H1 (cell line): Measurements from ENCODE around the gene EBPL. TPM values are rescaled to one million over a fixed set of nuclear protein-coding genes. Genes with fewer than 3 reads are reported as not detected.

Experiments
- CHD2 ChIP-seq: IDR thresholded peaks from 2 replicates; pipeline ENCODE4 v1.6.1; 2012; ENCODE audit warnings: low read length, improper control_type of control experiment
- CHD7 ChIP-seq: fragments of 300-600 bp; sonication (generic); IDR thresholded peaks from 2 replicates; pipeline ENCODE4 v1.7.1; 2012; ENCODE audit warnings: low read length, moderate library complexity, mild to moderate bottlenecking, inconsistent platforms; ENCODE audit not compliant: insufficient replicate concordance
- CREB1 ChIP-seq: IDR thresholded peaks from 2 replicates; pipeline ENCODE4 v1.6.1; 2012; ENCODE audit warnings: inconsistent platforms
- HDAC2 ChIP-seq, 2 experiments: fragments of 300-600 bp in 1 of 2; sonication (generic) in 1 of 2; IDR thresholded peaks; 2 replicates each; pipeline ENCODE4 v1.6.1; 2011 to 2012; ENCODE audit warnings: low read depth in 2 of 2, low read length in 2 of 2, mild to moderate bottlenecking in 2 of 2, moderate library complexity in 2 of 2, borderline replicate concordance in 1 of 2, inconsistent platforms in 1 of 2
- KDM1A ChIP-seq: fragments of 200-600, 300-600 bp; sonication (generic); IDR thresholded peaks from 2 replicates; pipeline ENCODE4 v1.7.1; 2016; ENCODE audit warnings: mild to moderate bottlenecking, low read length, borderline replicate concordance
- KDM5A ChIP-seq: fragments of 200-600 bp; IDR thresholded peaks from 2 replicates; pipeline ENCODE4 v1.7.1; 2012; ENCODE audit warnings: mild to moderate bottlenecking, low read length, inconsistent platforms, mixed read lengths
- RAD21 ChIP-seq, 2 experiments: IDR thresholded peaks in 1 of 2; conservative IDR thresholded peaks in 1 of 2; 2 replicates each; pipeline ENCODE4 v1.6.1; 2011; ENCODE audit warnings: low read depth in 2 of 2, low read length in 2 of 2, improper control_type of control experiment in 1 of 2, inconsistent platforms in 1 of 2, mild to moderate bottlenecking in 1 of 2, moderate library complexity in 1 of 2
- TCF12 ChIP-seq: IDR thresholded peaks from 2 replicates; pipeline ENCODE4 v1.6.1; 2011; ENCODE audit warnings: low read depth, mild to moderate bottlenecking, low read length
- polyA plus RNA-seq, 7 experiments: library from polyadenylated mRNA; depleted of rRNA in 3 of 7; stranded (reverse) in 5 of 7; unstranded in 2 of 7; fragments of >200 nt in 5 of 7; fragments of 200-250 nt in 2 of 7; gene quantifications; 1 replicate in 5 of 7; 2 replicates in 1 of 7; 4 replicates in 1 of 7; pipeline versions ENCODE4 v1.2.1 to v1.2.3, GENCODE V29; 2011 to 2013; ENCODE audit warnings: missing spikeins in 2 of 7, mixed read lengths in 2 of 7
- total RNA-seq: library from RNA; stranded (reverse); fragmentation: NEBNext Ultra II Directional; extraction: Animal tissue kit (Norgen Biotek cat#: 25700); gene quantifications from 2 replicates; pipeline ENCODE4 v1.2.1, GENCODE V29; 2021

EBPL gene
- total and polyA plus RNA-seq, 2 of the 8 experiments (the other 6 are each of a cell fraction or from before 2014, with no cell fraction given), result 130 to 204 TPM

DNA sequence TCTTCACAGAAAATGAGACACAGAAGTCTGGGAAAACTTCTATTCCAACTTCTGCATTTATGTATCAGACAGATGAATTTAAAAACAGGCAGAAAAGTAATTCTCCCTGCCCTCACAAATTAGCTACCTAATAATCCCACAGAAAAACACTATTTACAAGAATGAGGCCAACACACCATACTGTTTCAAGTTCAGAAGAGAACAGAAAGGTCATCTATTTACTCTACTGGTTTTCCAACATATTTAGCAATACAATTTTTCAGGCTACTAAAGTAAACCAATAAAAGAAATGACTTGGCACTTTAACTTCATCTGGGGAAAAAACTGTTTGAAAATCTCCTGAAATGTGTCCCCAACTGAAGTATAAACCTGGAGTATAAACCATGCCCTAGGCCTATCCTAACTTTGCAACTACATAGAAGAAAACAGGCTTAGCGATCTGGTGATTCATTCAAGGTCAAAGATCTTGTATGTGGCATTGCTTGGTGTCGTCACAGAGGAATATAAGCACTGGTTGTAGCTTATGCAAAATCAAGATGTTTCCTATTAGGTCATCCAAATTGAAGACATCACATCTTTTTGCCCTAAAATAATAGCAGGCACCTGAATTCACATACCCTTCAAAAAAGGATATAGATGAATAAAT, 20.1 kb upstream of the EBPL start (continued):
- no peak for TF ChIP-seq CHD7
- TF ChIP-seq KDM5A, result no peak
- no peak for TF ChIP-seq KDM1A
- TF ChIP-seq TCF12, result no peak
- TF ChIP-seq CREB1, result no peak
- no peak for TF ChIP-seq HDAC2 (IDR thresholded peaks at IDR 0.05; ENCODE audit: borderline replicate concordance in 1 of 2, low read depth in 2 of 2, low read length in 2 of 2)
- no peak for TF ChIP-seq CHD2
- TF ChIP-seq RAD21 (IDR thresholded peaks at IDR 0.05 in 1 of 2, conservative IDR thresholded peaks at IDR 0.05 in 1 of 2; ENCODE audit: low read depth in 2 of 2, low read length in 2 of 2), result no peak
